GM18502 (cell line): ENCODE data around the gene ZBTB5.

Source experiments
- ATAC-seq: cut with Tn5 transposase; IDR thresholded peaks from one replicate; pipeline ENCODE4 v1.9.1; 2021; ENCODE audit warnings: mild to moderate bottlenecking; ENCODE audit not compliant: unreplicated experiment, poor library complexity

The ZBTB5 gene

GRCh38 chr9:37453827-37454226, 11.4 kb downstream of the ZBTB5 start:
- no peak for ATAC-seq

DNA sequence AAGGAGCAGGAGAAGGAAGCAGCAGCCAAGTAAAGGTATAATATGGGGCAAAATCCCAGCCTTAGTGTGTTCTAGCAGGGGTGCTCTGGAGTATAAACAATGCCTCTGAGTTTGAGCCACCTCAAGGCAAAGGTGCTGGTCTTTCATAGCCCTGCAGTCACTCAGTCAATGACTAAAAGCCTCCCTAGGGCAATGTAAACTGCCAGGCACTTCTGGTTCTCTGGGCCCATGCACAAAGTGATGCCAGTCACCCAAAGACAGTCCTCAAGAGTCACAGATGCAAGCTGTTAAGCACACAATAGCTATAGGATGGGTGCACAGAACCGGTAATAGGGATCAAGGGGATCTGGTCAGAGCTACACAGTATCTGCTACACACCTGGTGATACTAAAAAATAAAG, 12.6 kb downstream of the ZBTB5 start:
- no peak for ATAC-seq

- no peak for ATAC-seq
Observed at GRCh38 chr9:37451628-37452027, 13.6 kb downstream of the ZBTB5 start.

- ATAC-seq: no peak
Observed at GRCh38 chr9:37449862-37450632, 15.2 kb downstream of the ZBTB5 start.

DNA sequence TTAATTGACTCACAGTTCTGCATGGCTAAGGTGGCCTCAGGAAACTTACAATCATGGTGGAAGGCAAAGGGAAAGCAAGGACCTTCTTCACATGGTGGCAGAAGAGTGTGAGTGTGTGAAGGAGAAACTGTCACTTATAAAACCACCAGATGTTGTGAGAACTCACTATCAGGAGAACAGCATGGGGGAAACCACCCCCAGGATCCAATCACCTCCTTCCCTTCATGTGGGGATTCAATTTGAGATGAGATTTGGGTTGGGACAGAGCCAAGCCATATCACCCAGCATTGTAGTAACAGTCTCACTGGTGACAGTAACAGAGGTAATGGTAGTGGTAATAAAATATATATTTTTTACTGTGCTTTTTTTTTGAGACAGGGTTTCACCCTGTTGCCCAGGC, 18.1 kb downstream of the ZBTB5 start:
- ATAC-seq: no peak

GRCh38 chr9:37446401-37446800, 18.8 kb downstream of the ZBTB5 start:
- no peak for ATAC-seq

GRCh38 chr9:37445832-37446231, 19.4 kb downstream of the ZBTB5 start:
- no peak for ATAC-seq

DNA sequence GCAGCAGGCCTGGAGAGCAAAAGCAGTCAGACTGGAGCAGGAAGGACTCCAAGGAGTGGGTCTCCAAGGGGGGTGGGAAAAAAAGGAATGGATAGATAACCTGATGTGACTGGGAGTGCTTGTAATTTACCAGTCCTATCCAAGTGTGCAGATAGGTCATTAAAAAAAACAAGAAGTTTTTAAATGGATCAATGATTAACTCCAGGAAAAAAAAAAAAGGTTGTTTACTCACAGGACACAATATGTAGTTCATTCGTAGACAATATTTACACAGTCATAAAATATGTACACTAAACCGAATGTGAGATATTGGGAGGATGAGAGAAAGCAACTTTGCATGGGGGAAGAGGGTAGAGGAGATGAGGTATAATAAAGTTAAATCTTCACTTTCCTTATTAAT, 20.4 kb downstream of the ZBTB5 start:
- no peak for ATAC-seq

- no peak for ATAC-seq
Observed at GRCh38 chr9:37443566-37443965, 21.7 kb downstream of the ZBTB5 start.

DNA sequence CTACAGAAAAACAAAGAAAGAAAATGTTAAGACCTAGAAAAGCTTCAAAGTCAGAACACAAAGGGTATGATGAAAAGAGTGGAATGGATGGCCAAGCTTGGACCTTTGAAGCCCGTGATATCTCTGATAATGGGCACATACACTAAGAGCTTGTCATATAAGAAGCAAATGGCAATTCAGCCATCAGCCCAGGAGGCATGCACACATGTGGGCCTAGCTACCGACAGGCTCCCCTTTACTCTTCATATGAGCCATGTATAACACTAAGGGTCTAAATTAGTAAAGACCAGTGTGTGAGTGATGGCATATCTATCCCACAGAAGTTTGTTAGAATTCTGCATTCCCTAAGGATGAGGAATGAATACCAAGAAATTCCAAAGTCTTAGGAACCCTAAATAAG, 22.7 kb downstream of the ZBTB5 start:
- ATAC-seq: no peak

- no peak for ATAC-seq
Observed at GRCh38 chr9:37441776-37442370, 23.4 kb downstream of the ZBTB5 start.

DNA sequence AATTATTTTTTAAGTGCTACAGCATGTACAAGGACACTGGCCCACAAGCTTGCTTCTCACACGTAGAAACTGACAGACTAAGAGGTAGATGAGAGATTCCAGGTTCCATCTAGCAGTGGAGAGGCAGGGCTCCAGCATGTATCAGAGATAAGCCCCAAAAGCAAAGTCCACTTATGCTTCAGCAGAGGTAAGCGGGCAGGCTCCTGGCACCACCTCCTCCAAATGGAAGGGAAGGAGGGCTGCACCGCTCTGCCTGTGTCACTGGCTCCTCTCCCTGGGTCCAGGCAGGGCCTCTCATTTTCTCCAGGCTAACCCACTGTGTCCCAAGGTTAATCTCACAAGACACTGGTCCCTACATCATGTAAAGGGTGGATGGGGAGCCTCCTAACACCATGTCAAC, 26.9 kb downstream of the ZBTB5 start:
- no peak for ATAC-seq

DNA sequence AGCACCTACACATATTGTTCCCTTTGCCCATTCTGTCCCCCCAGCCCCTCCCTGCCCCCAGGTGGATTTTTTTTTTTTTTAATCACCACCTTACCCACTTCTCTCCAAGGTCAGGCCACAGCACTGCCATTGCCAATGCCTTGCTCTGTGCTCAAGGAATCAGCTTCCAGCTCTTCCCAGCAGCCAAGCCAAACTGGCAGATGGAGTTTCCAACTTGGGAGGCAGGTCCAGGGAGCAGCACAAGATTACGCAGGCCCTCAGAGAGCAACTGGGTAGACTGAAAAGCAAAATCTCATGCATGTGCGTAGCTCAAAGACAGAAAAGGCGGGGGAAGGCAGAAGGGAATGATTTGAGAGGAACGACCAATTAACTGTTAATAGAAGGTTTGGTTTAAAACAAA, 27.6 kb downstream of the ZBTB5 start:
- ATAC-seq: no peak

- ATAC-seq: no peak
Observed at GRCh38 chr9:37437010-37437409, 28.2 kb downstream of the ZBTB5 start.

- no peak for ATAC-seq
Observed at GRCh38 chr9:37436540-37436939, 28.7 kb downstream of the ZBTB5 start.

DNA sequence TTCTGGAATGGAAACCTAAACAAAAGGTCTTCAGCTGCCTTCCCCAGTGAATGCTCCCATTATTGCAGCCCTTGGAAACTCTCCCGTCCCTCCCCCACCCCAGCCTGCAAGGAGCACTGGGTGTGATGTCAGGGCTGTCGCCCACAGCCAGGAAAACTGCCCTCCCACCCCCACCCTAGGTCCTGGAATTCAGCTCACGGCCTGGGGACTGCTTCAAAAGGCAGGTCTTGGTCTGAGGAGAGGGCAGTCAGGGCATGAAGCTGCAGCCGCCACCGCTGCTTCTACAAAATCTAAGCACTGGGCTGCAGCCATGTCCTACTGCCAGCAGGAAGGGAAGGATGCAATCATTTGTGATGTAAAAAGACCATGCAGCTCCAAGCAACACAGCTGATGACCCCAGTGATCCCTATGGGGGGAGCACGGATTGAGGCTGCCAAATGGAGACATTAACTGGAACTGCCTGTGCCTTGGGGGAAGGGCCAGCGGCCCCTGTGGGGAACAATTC, 31.3 kb downstream of the ZBTB5 start:
- ATAC-seq: no peak

DNA sequence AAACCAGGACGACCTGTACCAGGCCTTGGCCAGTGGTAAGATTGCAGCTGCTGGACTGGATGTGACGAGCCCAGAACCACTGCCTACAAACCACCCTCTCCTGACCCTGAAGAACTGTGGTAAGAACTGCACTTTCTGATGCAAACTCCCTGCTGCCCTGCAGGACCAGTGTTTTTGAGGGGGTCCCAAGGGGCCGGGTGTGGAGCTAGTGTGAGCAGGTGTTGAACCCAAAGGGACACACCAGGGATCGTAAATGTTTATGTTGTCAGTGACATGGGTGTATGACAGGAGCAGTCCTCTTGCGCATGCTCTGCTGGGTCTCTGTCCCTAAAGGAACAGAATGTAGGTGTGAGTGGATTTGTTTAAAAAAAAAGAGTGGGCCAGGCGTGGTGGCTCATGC, 33.2 kb downstream of the ZBTB5 start:
- no peak for ATAC-seq

DNA sequence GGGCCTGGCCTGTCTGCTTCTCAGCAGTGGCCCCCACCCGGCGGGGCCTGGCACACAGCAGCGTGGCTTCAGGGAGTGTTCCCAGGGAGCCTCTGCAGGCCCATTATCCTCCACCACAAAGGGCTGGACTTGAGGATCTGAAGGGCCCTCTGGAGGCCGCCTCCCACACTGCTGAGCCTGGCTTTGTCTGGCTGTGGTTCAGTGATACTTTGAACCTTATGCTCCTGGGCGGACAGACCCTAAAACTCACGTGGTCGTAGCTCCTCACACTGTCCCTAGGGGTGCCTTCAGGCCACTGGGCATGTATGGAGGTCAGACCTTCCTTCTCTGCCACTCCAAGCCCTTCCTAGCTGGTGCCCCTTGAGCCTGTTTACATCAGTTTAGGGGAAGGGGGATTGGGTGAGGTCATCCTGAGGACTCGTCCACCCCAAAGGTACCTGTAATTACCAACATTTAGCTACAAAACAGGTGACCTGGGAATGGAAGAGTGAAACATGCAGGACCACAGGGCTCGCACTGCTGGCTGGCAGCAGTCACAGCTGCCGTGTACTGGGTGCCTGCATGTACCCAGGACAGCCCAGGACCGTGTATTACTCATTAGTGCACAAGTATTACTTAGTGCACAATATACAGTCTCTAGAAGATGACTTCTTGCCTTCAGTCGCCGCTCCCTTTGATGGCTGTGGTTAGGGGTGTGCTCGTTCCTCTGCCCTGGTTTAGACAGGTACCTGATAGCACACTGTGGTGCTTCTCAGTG, 34.2 kb downstream of the ZBTB5 start:
- ATAC-seq: no peak

DNA sequence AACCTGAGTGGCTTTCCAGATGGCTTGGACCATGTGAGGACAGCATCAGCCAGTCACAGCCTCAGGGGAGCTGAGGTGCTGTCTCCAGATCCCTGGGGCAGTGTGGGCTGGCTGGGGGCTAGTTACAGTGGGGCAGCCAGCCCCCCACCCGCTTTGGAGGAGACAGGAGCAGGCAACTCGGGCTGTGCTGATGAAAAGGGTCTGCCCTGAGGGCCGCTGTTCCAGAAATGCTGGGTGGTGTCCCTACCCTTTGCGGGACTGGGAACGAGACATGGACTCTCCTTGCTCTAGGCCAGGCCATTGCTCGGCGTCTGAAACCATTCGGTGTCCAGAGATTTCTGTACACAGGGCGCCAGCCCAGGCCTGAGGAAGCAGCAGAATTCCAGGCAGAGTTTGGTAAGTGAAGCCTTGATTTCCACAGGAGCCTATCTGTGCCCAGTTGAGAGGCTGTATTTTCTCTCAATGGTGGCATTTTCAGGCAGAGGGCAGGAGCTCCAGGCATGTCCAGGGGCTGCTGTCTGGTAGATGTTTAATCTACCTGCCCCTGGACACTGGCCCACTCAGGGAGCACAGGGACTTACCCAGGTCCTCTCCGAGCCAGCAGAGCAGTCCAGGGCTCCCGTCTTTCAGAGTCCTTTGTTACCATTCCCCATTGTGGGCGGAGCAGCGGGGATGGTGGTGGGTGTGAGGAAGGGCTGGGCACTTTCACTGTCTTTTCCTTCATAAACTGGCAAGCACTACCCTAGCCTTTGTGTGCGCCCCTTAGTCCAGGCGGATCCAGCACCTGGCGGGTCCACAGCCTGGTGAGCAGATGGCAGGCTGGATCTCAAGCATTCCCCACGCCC, 35.6 kb downstream of the ZBTB5 start:
- no peak for ATAC-seq

GRCh38 chr9:37428345-37428744, 36.9 kb downstream of the ZBTB5 start:
- no peak for ATAC-seq
